Renal cortical epithelial cell (primary cell): ENCODE measurements around the gene GJB2. TPM values are rescaled to one million over a fixed set of nuclear protein-coding genes. Genes with fewer than 3 reads are reported as not detected.

Experiments used
- DNase-seq: peaks from one replicate; pipeline ENCODE4 v3.0.0-alpha.2; 2011; ENCODE audit warnings: low read depth
- total RNA-seq: library from RNA; depleted of rRNA; stranded (reverse); fragments of >200 nt; gene quantifications from 2 replicates; pipeline ENCODE4 v1.2.3, GENCODE V29; 2014

GJB2 gene
- total RNA-seq, 1 donor from 2014 or later: 0.75 TPM

DNA sequence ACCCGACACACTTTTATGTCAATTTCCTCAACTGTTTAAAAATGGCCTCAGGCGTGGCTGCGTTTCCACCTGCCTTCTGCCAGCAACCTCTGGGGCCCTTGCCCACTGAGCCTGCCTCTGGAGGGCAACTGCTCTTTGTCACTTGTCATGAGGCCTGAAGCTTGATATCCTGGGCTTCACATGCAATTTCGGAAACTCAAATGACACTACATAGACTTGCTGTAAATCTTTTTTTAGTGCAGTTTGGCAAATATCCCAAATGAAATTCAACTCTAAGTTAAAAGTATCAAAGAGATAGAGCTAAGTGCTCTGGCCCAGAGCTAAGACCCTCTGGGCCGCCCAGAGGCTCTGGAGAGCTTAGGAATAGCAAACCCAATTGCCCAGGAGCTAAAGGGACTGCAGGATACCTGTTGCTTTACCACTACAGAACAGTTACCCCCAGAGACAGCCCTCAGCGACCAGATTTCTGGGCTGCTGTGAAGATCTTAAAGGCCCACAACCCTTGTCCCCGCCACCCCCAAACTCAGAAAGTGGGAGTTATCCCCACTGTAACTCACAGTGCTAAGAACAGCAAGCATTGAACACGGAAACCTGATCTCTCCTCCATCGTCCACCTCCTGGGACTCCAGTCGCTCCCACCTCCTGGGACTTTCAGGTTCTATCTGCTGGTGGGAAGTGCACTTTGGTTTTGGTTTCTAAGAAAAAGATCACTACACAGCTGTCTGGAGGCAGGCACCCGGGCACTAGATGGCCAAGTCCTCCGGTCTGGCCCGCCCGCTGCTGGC is 51.3 kb downstream of the GJB2 start:
- DNase-seq: no peak

DNA sequence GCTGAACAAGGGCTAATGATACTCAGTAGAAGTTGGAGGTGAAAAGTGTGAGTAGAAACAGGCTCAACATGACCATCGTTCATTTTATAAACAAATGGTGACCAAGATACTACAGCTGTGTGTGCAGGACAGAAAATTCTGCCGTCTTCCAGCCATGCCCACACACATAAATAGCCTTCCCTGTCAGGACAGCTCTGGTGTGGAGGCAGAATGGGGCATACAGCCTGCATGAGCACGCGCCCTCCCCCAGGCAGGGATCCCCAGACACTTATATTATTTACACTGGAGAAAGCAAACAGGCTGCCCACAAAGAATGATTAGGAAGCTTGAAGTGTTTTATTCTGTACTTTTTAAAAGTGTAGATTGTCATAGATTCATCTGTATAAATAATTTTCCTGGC is 52.3 kb downstream of the GJB2 start:
- DNase-seq: no peak

DNA sequence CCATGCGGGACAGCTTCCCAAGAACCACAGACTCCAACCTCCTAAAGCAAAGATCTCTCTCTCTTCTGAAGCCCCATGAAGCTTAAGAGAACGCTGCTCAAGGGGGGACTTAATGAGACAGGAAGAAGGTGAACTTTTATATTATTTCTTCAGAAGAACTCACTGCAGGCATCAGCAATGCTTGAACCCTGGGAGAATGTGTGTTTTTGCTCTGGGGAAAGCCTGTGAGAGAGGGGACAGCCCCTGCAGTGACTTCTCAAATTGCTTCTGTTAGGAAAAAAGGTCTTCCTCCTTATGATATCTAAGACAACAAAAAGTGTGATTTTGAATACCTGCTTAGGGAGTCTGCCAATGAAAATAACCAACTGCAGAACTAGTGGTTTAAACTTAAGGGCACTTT is 54.9 kb downstream of the GJB2 start:
- no peak for DNase-seq

Other genes with a start within 250 kb of the GJB2 start
- gene ZMYM2, start 234.2 kb downstream of the GJB2 start, total RNA-seq: 57.3 and 105 TPM in 2 replicates
- 0.05 TPM in 1 of 2 replicates, not detected in the other for gene GJA3, start 31.9 kb downstream of the GJB2 start, total RNA-seq
- gene GJB6, start 39.4 kb upstream of the GJB2 start, total RNA-seq: not detected in 2 replicates